GM12864 (cell line): ENCODE data around the gene LAMA2.

Source experiments
- DNase-seq: peaks from one replicate; pipeline ENCODE4 v3.0.0-alpha.2; 2011; ENCODE audit warnings: low read depth
- H3K4me3 ChIP-seq: 2 replicates; pipeline ENCODE4 v1.5.1; 2011; ENCODE audit warnings: mild to moderate bottlenecking, low read depth, low read length, control low read depth
- CTCF ChIP-seq: IDR thresholded peaks from 2 replicates; pipeline ENCODE4 v1.5.1; 2011; ENCODE audit warnings: low read depth, mild to moderate bottlenecking, moderate library complexity, low read length, control low read depth, inconsistent platforms; ENCODE audit errors: missing control alignments

Gene LAMA2

GRCh38 chr6:129486327-129486726 is 603.4 kb downstream of the LAMA2 start:
- no peak for DNase-seq
- no peak overlapping the region for H3K4me3 ChIP-seq
- TF ChIP-seq CTCF = no peak

DNA sequence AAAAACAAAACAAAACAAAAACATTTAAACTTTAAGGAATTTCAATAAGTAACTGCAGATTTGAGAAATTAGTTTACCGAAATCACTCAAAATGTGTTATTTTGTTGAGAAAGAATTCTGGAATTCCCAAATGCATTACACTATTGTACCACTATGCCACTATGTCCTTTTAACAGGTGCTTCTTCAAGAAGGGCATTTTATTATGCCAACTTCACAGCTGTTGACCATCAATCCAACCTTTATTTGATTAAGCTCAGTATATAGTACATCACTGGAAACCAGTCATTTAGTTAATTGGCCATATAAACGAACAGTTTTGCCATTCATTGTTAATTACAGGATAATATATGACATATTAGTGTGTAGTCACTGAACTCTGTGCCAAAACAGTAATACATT is 605.4 kb downstream of the LAMA2 start:
- H3K4me3 ChIP-seq = no peak overlapping the region
- no peak for TF ChIP-seq CTCF
- no peak for DNase-seq

- no peak overlapping the region for H3K4me3 ChIP-seq
- no peak for TF ChIP-seq CTCF
- no peak for DNase-seq
Observed at GRCh38 chr6:129489215-129489765, 606.4 kb downstream of the LAMA2 start.

DNA sequence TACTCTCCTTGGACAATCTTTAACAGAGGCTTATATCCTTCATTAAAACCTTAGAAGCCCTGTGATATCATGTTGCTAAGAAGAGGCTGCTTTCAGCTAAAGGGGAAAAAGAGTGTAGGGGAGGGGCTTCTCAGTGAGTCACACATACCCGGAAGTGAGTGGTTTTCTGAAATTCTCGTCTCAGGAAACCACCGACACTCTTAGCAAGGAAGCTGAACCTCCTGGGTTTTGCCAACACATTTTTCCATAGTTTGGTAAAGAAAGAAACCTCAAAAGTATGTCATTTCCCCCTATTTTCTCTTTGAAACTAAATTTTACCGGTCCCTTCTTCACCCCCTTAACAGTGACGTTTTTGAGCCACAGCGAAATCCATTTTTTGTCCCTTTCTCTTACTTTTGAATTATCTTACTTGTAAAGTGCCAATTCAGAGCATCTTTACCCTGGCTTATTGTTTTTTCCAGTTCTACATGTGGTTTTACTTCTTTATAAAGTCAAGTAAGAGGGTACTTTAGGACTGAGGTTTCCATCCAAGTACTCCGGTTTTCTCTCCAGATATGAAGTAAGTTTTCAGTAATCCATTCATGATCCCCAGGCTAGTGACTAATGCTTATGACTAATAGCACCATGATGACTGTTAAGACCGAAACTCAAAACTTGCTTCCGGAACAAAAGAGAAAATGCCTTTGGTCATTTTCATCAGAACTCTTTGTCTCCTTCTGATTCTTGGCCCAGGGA is 607.8 kb downstream of the LAMA2 start:
- TF ChIP-seq CTCF = no peak
- peak overlapping the region; percentile 33; the same call in 1 of the 2 replicates for H3K4me3 ChIP-seq
- DNase-seq = peak; percentile 66

- no peak overlapping the region for H3K4me3 ChIP-seq
- no peak for DNase-seq
- no peak for TF ChIP-seq CTCF
Observed at GRCh38 chr6:129491436-129491835, 608.5 kb downstream of the LAMA2 start.

GRCh38 chr6:129492260-129492659 is 609.3 kb downstream of the LAMA2 start:
- no peak for DNase-seq
- TF ChIP-seq CTCF = no peak
- no peak overlapping the region for H3K4me3 ChIP-seq

GRCh38 chr6:129493354-129493902 is 610.5 kb downstream of the LAMA2 start:
- no peak for DNase-seq
- no peak for TF ChIP-seq CTCF
- no peak overlapping the region for H3K4me3 ChIP-seq
